Measurements from ENCODE around the gene FOXL3.
"Not testable (repeated sequence)": the region's sequence is repeated elsewhere in the genome, so short reads cannot be mapped to it uniquely, and the experiment has no call there.

Gene FOXL3

DNA sequence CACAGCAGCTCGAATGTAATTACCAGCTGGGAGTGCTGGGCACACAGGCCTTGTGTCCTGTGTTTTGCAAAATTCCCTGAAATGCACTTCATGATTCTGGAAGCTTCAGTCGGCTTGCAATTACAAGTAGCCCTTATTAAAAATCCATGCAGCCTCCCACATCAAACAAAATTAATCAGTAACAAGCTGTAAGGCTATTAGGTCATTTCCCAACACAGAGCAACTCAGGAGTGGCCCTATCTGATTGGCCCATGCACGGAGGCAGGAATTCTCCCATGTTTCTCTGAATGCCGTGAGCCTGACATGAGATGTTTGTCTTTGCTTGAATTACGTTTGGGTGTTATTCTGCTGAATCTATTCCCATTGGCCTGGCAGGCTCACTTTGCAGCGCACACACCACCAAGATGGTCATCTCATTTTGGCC lies 36.9 kb downstream of the FOXL3 start:
- no peak for DNase-seq

DNA sequence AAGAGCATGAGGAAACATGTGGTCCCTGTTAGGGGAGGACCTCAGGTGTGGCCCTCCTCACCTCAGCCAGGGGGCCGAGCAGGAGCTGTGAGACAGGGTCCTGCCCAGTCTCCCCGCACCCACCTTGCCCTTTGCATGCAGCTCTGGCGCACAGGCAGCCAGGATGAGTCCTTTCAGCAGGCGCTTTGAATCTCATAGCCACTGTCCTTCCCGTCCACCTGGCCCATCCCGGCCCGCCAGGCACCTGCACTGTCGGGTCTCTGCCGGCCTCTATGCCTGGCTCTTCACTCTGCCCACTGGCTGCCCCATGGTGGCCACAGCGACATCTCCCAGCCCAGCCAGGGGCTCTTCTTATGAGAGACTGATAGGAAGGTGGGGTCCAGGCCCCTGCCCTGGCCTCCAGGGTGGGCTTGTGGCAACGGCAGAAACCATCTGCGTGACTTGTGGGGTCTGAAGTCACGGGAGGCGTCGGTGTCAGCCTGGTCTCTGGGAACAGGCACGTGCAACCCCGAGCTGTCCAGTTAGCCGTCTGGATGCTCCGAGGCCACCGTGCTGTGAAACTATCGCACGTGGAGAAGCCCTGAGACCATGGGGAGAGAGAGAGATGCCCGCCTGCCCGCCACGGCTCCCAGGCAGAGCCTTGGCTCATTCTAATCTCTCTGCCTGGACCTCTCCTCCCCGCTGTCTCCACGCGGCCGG lies 37.4 kb downstream of the FOXL3 start:
- DNase-seq = no peak

DNA sequence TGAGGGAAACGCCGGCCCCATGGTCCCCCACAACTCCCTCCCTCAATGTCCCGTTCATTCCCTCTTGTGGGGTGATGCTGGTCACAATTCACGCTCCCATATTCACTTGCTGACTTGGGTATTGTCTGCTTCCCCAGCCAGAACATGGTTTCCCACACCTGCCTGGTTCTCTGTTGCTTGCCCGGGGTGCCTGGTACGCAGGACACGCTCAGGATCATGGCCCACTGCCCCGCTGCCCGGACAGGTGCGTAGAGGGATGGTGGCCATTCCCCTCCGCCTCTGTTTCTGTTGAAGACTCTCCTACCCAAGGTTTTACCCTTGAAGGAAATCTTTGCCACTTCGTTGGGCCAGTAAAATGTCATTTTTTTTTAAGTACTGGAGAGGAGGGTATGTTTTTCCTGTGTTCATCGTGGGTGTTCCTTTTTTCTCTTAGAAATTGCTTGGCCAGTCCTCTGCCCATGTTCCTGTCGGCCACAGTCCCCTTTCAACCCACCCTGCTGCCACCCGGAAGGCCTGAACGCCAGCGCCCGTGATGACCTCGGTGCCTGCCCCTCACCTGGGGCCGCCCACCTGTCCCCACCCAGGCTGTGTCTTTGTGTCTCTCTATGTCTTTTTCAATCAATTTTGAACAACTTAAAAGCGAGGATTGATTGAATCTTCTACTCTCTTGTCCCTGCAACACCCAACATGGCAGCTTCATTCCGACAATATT lies 38.2 kb downstream of the FOXL3 start:
- no peak for DNase-seq

DNA sequence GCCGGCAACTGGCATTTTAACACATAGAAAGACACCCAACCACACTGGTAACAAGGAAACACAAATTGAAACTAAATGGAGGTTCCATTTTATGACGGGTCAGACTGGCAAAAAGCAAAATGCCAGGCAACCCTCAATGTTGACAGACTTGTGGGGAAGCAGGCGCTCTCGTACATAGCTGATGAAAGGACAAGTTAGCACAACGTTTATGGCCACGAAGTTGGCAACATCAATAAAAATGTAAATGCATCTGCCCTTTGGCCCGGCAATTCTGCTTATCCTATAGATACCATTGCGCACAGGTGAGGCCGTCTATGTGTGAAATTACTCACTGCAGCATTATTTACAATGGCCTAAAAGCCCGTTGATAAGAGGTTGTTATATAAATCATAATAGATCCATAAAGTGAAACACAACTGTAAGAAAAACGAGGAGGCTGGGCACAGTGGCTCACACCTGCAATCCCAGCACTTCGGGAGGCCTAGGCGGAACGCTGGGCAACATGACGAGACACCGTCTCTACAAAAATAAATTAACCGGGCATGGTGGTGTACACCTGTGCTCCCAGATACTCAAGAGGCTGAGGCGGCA lies 39.8 kb downstream of the FOXL3 start:
- DNase-seq = no peak

DNA sequence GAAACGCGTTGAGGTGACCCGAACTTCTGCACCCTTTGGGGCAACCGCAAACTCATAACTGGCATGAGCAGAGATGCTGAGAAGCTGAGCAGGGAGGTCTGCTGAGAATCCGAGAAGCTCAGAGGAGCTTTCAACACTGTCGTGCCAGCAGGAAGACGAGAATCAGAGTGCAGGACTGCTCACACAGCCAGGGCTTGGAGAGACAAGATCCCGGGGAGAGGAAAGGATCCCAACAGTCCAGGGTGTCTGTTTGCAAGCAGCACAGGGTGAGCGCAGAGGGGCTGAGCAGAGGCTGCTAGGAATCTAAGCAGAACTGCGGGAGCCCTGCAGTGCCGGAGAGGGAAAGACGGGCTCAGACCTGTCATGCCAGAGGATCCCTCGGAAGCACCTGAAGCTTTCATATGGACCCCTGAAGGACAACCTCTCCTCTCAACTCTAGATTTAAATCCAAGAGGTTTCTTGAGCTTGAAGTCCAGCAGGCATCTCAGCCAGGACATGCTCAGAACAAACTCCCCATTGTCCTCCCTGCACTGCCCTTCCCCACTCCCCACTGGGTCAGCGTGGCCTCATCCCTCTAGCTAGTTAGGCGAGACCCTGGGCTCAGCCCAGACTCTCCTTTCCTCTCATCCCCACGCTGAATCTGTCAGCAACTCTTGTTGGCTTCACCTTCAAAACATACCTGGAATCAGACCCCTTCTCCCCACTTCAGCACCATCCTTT lies 40.7 kb downstream of the FOXL3 start:
- DNase-seq = no peak

DNA sequence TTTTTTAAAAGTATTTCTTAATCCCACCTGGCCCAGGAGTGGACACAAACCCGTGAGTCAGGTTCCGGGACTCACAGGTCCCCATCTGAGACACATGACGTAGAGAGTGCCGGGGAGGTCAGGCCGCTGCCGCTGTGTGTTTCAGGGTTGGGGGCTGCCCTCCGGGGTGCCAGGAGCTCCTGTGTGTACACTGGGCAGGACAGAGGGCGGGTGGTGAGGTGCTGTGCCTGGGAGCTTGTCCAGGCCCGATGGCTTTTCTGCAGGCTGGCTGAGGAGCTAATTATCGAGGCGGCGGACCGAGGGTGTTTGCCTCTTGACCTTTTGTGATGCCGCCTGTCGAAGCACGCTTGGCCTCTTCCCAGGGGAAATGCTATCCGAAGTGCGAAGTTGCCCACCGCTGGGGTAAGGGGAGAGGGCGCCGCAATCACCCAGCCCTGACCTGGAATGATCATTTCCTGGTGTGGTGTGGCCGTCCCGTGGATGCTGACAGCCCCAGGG lies 42.1 kb downstream of the FOXL3 start:
- DNase-seq = no peak

DNA sequence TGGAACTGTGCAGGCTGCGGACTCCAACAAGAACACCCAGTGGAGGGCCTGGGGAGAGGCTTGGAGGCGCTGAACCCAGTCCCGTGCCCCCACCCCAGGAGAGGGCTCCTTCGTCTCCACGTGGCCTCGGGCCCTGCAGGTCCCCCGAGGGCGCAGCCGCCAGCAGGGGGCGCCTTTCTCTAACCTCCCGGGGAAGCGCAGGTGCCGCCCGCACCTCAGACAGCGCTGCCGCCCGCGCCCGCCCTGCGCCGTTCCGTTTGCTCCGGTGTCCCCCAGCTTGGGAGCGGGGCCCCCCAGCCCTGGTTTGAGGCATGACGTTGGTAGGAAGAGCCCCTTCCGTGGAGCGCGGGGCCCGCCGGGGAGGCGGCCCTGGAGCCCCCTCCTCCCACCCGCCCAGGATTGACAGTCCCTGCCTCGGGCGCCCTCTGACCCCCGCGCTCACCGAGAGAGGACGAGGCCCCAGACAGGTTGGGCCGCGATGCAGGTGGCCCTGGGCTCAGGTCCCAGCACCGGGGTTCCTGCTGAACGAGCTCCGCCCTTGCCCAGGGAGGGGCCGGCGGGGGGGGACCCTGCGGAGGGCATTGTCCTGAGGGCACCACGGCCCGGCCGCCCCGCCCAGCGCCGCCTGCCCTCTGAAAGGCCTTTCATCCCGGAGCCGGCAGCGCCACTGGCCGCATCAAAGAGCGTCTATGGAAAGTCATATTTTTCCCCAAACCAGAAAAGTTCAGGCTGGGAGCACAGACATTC lies 42.8 kb downstream of the FOXL3 start:
- DNase-seq = peak; percentile 72

DNA sequence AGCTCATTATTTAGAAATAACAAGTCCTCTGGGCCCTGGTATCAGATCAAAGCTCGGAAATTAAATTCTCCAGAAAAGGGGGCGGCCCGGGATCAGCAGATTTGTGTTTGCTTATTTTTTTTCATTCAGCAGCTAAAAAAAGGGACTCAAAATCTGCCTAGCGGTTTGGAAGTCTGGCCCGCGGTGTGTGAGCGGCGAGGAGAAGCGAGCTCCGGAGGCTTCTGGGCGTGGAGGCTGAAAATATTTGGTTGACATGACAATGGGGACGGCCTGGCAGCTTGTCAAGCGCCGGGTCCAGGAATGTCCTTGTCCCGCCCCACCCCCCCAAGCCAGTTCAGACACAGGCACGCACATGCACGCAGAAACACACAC lies 43.4 kb downstream of the FOXL3 start:
- DNase-seq = no peak

DNA sequence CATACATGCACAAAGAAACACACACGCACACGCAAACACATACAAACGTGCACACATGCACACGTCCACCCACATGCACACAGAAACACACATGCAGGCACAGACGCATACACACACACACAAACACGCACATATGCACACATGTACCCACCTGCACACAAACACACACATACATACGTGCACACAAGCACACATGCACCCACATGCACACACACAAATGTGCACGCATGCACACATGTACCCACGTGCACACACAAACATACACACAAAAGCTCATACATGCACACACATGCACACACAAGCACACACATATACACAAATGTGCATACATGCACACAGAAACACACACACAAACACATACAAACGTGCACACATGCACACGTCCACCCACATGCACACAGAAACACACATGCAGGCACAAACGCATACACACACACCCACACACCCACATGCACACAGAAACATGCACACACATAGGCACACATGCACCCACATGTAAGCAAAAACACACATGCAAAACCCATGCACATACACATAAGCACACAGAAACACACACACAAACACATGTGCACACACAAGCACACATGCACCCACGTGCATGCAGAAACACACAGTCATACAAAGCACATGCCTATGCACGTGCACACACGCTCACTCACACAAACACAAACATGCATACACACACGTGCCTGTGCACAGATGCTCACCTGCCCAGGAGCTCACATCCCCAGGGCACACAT lies 44.8 kb downstream of the FOXL3 start:
- DNase-seq = no peak

DNA sequence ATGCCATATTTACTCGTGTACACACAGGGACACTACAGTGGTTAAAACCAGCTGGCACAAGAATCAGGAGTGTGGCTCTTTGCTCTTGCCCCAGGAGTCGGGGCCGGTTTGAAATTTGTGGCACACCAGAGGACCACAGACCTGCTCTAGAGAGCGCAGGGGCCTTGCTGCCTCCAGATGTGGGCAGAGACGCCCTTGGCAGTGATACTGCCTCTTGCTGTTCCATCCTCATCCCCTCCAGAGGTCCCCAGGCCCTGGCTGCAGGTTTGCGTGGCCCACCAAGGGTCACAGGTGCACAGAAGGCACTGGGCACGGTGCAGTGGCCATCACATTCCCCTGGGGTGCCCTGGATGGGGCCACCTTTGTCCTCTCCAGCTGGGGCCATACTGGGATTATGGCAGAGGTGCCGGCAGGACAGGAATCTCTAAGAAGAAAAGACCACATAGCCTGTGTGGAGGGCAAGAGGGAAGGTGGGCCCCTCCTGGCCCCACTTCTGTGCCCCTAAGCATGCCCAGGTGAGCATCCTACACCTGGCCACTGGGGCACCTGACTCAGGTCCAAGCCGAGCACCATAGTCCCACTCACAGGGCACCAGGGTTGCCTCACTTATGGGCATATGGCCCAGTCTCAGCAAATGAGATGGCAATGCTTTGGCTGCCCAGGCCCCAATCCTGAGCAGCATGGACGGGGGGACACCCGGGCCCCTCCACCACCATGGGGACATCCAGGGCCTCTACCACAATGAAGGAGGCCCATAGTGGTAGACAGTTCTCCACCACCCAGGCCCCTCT lies 45.6 kb downstream of the FOXL3 start:
- DNase-seq = no peak

DNA sequence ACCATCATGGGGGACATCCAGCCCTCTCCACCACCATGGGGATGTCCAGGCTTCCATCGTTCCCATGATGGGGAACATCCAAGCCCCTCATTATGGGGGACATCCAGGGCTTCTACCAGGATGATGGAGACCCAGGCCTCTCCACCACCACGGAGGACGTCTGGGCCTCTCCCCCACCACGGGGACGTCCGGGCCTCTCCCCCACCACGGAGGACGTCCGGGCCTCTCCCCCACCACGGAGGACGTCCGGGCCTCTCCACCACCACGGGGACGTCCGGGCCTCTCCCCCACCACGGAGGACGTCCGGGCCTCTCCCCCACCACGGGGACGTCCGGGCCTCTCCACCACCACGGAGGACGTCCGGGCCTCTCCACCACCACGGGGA lies 46.2 kb downstream of the FOXL3 start:
- DNase-seq = not testable (repeated sequence)

DNA sequence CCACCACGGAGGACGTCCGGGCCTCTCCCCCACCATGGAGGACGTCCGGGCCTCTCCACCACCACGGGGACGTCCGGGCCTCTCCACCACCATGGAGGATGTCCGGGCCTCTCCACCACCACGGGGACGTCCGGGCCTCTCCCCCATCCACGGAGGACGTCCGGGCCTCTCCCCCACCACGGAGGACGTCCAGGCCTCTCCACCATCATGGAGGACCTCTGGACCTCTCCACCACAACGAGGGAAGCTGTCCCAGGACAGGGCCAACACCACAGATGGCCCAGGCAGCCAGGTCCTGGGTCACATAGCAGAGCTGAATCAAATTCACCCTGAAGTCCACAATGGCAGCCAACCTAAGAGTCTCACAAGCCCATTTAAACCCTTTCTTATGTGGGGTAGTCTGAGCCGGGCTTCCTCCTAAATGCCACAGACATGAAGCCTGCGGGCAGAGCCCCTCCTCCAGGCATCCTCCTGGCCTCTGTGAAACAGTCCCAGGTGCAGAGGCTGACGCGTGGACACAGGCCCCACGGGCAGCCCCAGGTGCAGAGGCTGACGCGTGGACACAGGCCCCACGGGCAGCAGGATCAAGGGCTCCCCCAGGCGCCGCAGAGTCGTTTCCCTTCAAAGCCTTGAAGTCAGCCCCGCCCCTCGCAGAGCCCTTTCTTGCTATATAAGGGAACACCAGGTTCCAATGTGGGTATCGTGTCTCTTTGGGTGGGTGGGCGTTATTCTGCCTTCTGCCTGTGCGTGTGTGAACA lies 47.0 kb downstream of the FOXL3 start:
- no peak for DNase-seq

DNA sequence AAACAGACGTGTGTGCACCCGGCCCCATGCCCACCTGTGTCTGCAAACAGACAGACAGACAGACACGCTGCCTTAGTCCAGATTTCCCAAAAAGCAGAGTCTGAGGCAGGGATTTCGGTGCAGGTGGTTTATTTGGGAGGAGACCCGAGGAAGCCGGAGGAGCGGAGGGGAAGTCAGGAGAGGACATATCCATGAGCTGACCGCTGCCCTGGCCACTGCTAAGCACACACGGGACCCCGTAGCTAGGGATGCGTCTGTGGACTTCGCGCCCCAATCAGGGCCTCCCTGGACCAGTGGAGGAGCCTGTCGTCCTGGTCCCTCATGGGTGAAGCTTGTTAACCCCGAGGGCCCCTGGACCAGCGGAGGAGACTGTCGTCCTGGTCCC lies 47.6 kb downstream of the FOXL3 start:
- no peak for DNase-seq

DNA sequence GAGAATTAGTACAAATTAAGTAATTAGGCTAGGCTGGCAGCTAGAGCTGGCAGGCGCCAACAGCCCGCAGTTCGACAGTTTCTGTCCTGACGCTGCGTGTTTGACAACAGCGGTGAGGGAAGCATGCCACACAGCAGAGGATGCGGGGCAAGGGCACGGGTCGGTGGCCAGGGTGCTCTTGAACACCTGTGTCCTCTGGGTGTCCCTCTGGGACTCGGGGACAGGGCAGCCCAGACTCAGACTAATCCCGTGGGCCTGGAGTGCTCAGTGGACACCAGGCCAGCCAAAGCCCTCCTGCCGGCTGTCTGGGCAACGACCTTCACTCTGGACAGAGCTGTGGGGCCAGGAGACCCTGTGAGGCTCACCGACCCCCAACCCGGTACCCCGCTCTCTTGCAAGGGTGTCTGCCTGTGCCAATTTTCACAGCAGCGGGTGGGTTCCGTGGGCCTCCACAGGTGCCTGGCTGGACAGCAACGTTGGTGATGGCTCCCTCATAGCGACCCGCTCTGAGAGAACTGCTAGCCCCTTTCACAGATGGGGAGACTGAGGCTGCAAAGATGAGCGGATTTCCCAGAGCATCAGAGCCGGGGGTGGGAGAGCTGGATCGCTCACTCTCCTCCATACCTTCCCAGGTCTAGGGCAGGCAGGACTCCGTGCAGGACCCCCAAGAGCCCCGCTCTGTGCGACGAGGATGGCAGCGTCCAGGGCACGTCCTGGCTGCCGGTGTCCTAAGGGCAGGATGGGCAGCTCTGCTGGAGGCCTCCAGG lies 48.5 kb downstream of the FOXL3 start:
- no peak for DNase-seq

DNA sequence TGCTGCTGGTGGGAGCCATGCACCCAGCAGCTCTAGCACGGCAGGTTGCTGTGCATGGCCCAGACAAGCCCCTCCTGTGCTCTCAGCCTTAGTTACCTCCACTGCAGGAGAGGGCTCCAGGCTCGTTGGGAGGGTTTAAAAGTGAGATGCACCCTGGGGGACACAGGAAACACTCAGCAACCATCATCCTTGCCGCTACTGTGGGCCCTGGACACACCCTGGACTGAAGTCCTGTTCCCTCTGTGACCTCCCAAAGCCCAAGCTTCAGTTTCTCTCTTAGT lies 49.0 kb downstream of the FOXL3 start:
- DNase-seq = no peak

DNA sequence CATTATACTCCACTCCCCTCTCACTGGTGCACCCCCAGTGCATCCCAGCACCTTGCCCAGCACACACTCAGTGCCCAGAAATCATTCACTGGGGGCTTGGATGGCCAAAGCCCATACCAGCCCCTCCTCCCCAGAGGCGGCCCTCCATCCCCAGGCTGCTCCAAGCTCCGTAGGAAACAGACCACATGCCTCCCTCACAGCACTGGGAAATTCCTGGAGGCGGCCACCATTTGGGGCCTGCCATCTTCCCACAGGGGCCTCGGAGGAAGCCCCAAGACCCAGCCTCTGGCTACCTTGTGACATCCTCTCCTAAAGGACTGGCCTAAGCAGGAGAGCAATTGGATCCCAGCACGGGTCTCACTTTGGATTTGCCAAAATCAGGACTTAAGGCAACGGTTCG lies 49.7 kb downstream of the FOXL3 start:
- DNase-seq = no peak

DNA sequence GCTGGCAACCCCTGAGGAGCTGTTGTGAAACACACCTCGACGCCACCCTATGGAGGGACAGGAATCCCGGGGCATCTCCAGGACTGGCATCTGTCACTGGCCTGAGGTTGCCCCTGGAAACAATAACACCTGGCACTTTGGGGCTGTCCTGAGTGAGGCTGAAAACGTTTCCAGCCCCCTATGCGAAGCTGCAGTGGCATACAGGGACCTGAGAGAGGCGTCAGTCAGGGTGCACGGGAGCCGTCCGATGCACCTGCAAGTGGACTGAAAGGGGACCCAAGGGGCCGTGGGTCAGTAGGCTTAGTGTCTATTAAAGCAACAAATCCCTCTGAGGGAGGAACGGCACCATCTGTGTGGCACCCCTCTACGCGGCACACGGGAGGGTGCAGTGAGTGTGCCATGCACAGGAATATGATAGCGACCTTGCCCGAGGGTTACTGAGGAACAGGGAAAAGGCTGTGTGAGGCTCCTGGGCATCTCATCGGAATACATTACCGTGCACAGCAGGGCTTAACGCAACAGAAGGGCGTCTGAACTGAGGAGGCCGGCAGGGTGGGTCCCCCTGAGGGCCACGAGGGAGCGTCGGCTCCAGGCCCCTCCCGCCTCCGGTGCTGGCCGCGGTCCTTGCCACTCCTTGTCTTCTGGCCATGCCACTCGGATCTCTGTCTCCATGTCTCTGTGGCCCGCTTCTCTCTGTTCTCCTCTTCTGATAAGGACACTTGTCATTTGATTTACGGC lies 50.4 kb downstream of the FOXL3 start:
- DNase-seq = no peak
